GM12872 (cell line): ENCODE data around the gene POLD4.

Source experiments
- TF ChIP-seq, protein P1 (sequence below): IDR thresholded peaks from 3 replicates; pipeline ENCODE4 v1.5.1; 2011; ENCODE audit warnings: low read depth, mild to moderate bottlenecking, low read length, moderate library complexity; ENCODE audit not compliant: insufficient read depth

The POLD4 gene

DNA sequence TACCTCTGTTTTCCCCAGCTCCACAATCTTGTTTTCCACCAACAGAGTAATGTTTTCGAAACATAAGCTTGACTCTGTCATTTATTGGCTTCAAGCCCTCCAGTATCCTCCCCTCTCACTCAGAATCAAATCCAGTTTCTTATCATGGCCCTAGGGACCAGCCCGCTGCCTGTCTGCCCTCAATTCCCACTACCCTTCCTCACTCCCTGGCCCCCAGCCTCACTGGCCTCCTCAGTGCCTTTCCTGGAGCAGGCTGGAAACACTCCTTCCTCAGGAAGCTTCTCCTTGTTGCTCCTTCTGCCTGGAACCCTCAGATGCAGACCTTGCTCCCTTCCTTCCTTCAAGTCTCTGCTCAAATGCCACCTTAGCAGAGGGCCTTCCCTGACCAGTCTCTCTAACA lies 3.9 kb downstream of the POLD4 start:
- TF ChIP-seq, protein P1, sequence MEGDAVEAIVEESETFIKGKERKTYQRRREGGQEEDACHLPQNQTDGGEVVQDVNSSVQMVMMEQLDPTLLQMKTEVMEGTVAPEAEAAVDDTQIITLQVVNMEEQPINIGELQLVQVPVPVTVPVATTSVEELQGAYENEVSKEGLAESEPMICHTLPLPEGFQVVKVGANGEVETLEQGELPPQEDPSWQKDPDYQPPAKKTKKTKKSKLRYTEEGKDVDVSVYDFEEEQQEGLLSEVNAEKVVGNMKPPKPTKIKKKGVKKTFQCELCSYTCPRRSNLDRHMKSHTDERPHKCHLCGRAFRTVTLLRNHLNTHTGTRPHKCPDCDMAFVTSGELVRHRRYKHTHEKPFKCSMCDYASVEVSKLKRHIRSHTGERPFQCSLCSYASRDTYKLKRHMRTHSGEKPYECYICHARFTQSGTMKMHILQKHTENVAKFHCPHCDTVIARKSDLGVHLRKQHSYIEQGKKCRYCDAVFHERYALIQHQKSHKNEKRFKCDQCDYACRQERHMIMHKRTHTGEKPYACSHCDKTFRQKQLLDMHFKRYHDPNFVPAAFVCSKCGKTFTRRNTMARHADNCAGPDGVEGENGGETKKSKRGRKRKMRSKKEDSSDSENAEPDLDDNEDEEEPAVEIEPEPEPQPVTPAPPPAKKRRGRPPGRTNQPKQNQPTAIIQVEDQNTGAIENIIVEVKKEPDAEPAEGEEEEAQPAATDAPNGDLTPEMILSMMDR, result no peak

DNA sequence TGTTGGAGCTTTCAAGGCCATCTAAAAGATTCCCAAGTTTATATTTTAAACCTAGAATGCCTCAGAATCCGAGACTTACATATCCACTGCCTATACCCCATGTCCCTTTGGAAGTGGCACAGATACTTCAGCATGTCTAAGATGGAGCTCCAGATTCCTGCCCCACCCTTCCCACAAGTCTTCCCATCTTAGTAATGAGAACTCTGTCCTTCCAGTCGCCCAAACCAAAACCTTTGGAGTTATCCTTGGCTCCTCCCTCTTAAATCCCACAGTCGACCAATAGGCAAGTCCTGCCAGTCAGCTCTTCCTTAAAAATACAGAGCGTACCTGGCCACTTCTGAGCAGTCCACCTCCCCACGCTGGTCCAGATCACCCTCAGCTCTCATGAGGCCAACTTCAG lies 4.3 kb downstream of the POLD4 start:
- TF ChIP-seq, protein P1, result no peak

DNA sequence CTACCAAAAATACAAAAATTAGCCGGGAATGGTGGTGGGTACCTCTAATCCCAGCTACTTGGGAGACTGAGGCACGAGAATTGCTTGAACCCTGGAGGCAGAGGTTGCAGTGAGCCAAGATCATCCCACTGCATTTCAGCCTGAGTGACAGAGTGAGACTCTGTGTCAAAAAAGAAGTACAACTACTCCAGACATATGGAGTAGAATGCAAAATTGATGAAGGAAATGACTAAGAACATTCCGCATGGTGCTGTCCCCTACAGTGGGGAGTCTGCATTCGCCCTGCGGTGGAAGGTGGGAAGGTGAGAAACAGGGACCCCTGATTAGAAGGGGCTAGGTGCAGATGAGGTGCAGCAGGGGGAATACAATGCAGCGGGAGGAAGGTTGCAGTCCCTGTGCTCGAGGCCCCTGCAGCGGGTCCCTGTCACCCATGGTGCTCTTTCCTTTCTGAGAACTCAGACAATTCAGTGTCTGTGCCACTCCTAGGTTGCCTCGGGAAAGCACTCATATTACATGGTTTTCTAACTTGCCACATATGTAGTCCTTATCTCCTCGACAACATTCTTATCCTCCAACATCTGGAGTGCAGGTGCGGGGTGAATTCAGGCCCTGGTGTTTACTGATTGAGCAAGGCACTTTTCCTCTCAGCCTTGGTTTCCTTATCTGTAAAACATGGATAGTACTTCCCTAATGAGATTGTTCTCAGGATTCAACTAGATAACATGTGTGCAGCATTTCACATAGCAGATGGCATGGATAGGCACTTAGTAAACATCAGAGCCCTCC lies 5.2 kb downstream of the POLD4 start:
- TF ChIP-seq, protein P1, result no peak

DNA sequence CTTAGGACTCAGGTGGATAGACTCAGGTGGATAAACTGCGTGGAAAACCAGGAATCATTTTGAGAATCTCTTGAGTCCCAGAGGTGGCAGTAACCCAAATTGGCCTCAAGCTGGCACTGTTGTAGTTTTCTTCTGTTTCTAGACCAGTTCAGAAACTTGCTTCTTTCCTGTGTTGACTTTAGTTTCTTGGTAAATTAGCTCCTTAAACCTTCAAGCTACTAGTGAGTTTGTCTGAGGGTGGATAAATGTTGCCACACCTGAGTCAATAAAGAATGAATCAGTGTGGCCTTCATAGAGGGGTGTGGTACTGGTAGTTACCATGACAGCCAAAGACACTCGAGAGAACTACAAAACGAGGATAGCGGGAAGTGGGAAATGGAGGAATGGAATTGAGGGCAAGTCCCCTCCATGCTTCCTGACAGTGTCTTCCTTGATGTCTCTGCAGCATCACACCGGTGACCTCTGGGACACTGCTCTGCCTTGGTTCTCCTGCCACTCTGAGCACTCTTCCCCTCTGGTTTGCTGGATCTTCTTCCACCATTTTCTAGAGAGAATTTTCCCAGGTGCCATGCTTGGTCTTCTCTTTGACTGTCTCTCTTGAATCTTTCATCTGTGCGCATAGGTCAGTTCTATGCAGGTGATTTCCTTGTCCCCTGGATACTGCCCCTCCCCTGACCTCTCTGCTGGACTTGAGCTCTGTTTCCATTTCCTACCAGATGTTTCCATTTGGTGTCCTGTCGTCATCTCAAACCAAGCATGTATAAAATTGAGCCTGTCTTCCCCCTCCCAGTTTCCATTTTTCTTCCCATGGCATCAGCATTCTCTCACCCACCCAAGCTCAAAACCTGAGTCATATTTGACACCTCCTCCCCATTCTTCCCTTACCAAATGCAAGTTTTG lies 7.2 kb downstream of the POLD4 start:
- TF ChIP-seq, protein P1, result peak; percentile 98

DNA sequence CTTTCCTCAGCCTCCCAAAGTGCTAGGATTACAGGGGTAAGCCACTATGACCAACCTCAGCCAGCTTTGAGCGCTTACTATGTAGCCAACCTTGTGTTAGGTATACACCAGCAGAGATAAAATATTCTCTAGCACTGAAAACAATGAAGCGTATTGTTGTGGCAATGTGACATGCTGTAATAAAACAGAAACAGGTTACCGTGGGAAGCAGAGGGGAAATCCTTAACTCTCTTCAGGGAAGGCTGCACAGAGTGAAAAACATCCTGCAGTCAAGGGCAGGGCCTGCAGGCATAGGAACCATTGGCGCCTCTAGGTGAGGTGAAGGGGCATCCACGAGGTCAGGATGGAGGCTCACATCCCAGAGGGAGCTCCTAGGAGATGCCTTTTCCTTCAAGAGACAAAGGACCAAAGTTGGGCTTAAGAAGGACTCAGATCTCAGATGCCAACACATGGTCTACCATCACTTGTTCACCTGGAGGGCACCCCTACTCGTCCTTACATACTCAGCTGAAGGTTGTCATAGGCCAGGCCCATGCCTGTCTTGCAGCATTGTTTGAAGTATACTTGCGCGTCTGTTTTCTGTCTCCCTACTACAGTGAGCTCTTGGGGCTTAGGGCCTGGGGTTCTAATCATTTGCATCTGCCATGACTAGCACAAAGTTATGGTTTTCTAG lies 8.0 kb downstream of the POLD4 start:
- TF ChIP-seq, protein P1, result no peak

DNA sequence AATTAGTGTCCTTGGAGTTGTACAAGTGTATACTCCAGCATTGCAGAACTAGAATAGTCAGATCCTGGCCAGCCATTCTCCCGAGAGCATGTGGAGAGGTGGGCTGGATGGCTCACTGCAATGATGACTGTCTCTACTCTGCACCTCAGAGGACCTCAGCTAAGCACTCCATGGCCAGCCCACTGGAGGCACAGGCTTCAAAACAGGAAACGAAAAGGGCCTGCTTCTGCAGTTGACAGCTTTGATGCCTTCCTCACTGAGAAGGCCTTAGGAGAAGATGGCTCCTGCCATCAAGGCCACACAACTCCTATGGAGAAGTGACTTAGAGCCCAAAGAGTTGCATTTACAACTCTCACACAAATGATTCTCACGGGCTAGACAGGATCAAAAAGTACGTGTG lies 9.1 kb downstream of the POLD4 start:
- TF ChIP-seq, protein P1, result no peak

DNA sequence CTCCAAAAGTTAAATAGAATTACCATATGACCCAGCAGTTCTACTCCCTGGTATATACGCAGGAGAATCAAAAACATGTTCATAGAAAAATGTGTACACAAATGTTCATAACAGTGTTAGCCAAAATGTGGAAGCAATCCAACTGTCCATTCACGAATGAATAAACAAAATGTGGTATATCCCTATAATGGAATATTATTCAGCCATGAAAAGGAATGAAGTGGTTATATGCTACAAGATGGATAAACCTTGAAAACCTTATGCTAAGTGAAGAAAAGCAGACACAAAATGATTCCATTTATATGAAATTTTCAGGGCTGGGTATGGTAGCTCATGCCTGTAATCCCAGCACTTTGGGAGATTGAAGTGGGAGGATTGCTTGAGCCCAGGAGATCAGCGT lies 16.1 kb downstream of the POLD4 start:
- TF ChIP-seq, protein P1, result no peak
